ENCODE data around the gene BUD13. TPM values are rescaled to one million over a fixed set of nuclear protein-coding genes. Genes with fewer than 3 reads are reported as not detected.
A peak's percentile ranks its signal among the peaks of the same experiment; 100 is the strongest.

The BUD13 gene
- total and polyA plus RNA-seq, 9 of the 15 experiments (the other 6 are each of a cell fraction or from before 2014, with no cell fraction given), result 9.5 to 34.1 (median 27.1) TPM

DNA sequence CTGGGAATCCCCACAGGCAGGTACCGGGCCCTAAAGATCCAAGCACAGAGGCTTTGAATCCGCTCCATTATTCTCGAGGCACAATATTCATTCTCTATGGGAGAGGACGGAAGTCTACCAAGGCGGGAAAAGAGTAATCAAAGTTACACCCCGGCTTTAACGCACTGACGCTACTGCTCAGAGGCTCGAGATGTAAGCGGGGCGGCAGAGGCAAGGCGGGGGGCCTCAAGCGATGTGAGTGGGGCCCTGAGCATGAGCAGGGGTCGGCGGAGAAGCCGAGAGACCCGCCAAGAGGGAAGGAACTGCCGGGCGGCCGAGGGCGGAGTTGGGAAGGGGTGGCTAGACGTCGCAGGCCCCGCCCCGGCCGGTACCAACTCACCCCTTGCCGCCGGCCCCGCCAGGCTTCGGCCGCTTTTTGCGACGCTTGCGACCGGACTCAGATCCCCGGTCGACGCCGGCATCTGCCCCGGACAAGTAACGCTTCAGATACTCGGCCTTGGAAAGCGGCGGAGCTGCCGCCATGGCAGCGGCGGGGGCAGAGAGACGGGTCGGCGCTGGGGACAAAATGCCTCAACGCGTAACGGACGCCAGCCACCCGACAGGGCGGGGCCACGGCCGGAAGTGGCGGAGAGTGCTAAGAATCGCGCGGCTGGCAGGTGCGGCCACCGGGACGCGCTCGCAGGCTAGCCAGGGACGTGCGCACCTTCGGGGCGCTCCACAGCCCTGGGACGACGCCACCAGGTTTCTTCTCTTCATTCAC lies at the start of gene BUD13 (continued):
- TF ChIP-seq ETV1 (tag; conservative IDR thresholded peaks at IDR 0.05; ENCODE audit: low read depth), result peak; percentile 98
- no peak for TF ChIP-seq RFX7 (CRISPR knock-in tag; IDR thresholded peaks at IDR 0.05)
- TF ChIP-seq SAFB (IDR thresholded peaks at IDR 0.05; ENCODE audit: borderline replicate concordance, low read depth, low read length), result no peak
- TF ChIP-seq ARNT (IDR thresholded peaks at IDR 0.05), result no peak
- TF ChIP-seq ASH1L (IDR thresholded peaks at IDR 0.05; ENCODE audit: borderline replicate concordance, low read depth, partially characterized antibody), result no peak
- TF ChIP-seq ZFP30 (CRISPR knock-in tag; IDR thresholded peaks at IDR 0.05; ENCODE audit: borderline replicate concordance), result no peak
- TF ChIP-seq, protein P1, sequence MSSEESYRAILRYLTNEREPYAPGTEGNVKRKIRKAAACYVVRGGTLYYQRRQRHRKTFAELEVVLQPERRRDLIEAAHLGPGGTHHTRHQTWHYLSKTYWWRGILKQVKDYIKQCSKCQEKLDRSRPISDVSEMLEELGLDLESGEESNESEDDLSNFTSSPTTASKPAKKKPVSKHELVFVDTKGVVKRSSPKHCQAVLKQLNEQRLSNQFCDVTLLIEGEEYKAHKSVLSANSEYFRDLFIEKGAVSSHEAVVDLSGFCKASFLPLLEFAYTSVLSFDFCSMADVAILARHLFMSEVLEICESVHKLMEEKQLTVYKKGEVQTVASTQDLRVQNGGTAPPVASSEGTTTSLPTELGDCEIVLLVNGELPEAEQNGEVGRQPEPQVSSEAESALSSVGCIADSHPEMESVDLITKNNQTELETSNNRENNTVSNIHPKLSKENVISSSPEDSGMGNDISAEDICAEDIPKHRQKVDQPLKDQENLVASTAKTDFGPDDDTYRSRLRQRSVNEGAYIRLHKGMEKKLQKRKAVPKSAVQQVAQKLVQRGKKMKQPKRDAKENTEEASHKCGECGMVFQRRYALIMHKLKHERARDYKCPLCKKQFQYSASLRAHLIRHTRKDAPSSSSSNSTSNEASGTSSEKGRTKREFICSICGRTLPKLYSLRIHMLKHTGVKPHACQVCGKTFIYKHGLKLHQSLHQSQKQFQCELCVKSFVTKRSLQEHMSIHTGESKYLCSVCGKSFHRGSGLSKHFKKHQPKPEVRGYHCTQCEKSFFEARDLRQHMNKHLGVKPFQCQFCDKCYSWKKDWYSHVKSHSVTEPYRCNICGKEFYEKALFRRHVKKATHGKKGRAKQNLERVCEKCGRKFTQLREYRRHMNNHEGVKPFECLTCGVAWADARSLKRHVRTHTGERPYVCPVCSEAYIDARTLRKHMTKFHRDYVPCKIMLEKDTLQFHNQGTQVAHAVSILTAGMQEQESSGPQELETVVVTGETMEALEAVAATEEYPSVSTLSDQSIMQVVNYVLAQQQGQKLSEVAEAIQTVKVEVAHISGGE (CRISPR knock-in tag; IDR thresholded peaks at IDR 0.05), result peak in 1 of 3 experiments; percentile 73; a peak in 2 of 6 replicates
- peak; percentile 87 for TF ChIP-seq SUPT5H (IDR thresholded peaks at IDR 0.05)
- no peak for TF ChIP-seq ZNF121 (CRISPR knock-in tag; conservative IDR thresholded peaks at IDR 0.05)
- TF ChIP-seq YBX1 (IDR thresholded peaks at IDR 0.05), result no peak
- TF ChIP-seq, protein P2, sequence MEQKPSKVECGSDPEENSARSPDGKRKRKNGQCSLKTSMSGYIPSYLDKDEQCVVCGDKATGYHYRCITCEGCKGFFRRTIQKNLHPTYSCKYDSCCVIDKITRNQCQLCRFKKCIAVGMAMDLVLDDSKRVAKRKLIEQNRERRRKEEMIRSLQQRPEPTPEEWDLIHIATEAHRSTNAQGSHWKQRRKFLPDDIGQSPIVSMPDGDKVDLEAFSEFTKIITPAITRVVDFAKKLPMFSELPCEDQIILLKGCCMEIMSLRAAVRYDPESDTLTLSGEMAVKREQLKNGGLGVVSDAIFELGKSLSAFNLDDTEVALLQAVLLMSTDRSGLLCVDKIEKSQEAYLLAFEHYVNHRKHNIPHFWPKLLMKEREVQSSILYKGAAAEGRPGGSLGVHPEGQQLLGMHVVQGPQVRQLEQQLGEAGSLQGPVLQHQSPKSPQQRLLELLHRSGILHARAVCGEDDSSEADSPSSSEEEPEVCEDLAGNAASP (IDR thresholded peaks at IDR 0.05), result no peak
- TF ChIP-seq RBM39 (optimal IDR thresholded peaks at IDR 0.05; ENCODE audit: low read depth, low read length), result no peak
- TF ChIP-seq HDAC6 (IDR thresholded peaks at IDR 0.05; ENCODE audit: low read depth, low read length), result peak; percentile 79; the same call in 1 of the 2 replicates
- TF ChIP-seq KDM1A (IDR thresholded peaks at IDR 0.05), result no peak
- TF ChIP-seq MECOM (CRISPR knock-in tag; IDR thresholded peaks at IDR 0.05), result no peak
- 0 out of 2 replicates have a peak, but pooled peaks have one; percentile 2 for TF ChIP-seq CBX5 (IDR thresholded peaks at IDR 0.05; ENCODE audit: borderline replicate concordance, low read depth)
- TF ChIP-seq, protein P3, sequence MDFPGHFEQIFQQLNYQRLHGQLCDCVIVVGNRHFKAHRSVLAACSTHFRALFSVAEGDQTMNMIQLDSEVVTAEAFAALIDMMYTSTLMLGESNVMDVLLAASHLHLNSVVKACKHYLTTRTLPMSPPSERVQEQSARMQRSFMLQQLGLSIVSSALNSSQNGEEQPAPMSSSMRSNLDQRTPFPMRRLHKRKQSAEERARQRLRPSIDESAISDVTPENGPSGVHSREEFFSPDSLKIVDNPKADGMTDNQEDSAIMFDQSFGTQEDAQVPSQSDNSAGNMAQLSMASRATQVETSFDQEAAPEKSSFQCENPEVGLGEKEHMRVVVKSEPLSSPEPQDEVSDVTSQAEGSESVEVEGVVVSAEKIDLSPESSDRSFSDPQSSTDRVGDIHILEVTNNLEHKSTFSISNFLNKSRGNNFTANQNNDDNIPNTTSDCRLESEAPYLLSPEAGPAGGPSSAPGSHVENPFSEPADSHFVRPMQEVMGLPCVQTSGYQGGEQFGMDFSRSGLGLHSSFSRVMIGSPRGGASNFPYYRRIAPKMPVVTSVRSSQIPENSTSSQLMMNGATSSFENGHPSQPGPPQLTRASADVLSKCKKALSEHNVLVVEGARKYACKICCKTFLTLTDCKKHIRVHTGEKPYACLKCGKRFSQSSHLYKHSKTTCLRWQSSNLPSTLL (IDR thresholded peaks at IDR 0.05), result no peak
- TF ChIP-seq ZKSCAN1 (IDR thresholded peaks at IDR 0.05; ENCODE audit: low read depth, low read length), result no peak
- TF ChIP-seq, protein P4, sequence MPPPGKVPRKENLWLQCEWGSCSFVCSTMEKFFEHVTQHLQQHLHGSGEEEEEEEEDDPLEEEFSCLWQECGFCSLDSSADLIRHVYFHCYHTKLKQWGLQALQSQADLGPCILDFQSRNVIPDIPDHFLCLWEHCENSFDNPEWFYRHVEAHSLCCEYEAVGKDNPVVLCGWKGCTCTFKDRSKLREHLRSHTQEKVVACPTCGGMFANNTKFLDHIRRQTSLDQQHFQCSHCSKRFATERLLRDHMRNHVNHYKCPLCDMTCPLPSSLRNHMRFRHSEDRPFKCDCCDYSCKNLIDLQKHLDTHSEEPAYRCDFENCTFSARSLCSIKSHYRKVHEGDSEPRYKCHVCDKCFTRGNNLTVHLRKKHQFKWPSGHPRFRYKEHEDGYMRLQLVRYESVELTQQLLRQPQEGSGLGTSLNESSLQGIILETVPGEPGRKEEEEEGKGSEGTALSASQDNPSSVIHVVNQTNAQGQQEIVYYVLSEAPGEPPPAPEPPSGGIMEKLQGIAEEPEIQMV (tag; conservative IDR thresholded peaks at IDR 0.05; ENCODE audit: low read depth), result no peak
- TF ChIP-seq ZNF24 (IDR thresholded peaks at IDR 0.05), result no peak
- no peak for TF ChIP-seq COPS2 (conservative IDR thresholded peaks at IDR 0.05)
